Peyer's patch (tissue), 4 donors: Measurements from ENCODE around the gene TTC34. TPM values are rescaled to one million over a fixed set of nuclear protein-coding genes. Genes with fewer than 3 reads are reported as not detected.
A peak's percentile ranks its signal among the peaks of the same experiment; 100 is the strongest.

Experiments
- DNase-seq, 3 donors: peaks; one replicate each; pipeline ENCODE4 v3.0.0-alpha.2; 2017 to 2019
- H3K27ac ChIP-seq, 4 donors: fragments of 200-600 bp; sonication (generic); one replicate each; pipeline ENCODE4 v1.5.1; 2016 to 2019
- H3K27me3 ChIP-seq, 2 donors: fragments of 200-600 bp; sonication (generic); one replicate each; pipeline ENCODE4 v1.5.1; 2019
- H3K36me3 ChIP-seq, 3 donors: fragments of 200-600 bp; sonication (generic); one replicate each; pipeline ENCODE4 v1.5.1; 2016 to 2019
- H3K4me1 ChIP-seq, 4 donors: fragments of 200-600 bp; sonication (generic); one replicate each; pipeline ENCODE4 v1.5.1; 2016 to 2019
- H3K4me3 ChIP-seq, 4 donors: fragments of 200-600 bp; sonication (generic); 1 replicate in 3 of 4; 2 replicates in 1 of 4; pipeline ENCODE4 v1.5.1; 2016 to 2019; ENCODE audit warnings: mild to moderate bottlenecking in 1 of 4
- H3K9me3 ChIP-seq, 4 donors: fragments of 200-600 bp; sonication (generic); one replicate each; pipeline ENCODE4 v1.5.1; 2016 to 2019; ENCODE audit warnings: mild to moderate bottlenecking in 1 of 4
- CTCF ChIP-seq, 6 experiments: fragments of 450-650 bp in 4 of 6; fragments of 200-600 bp in 2 of 6; sonication (generic) in 1 of 6; IDR thresholded peaks; one replicate each; pipeline ENCODE4 v1.5.1; 2017 to 2019; ENCODE audit warnings: antibody characterized with exemption in 6 of 6, mild to moderate bottlenecking in 3 of 6, moderate library complexity in 1 of 6
- POLR2A ChIP-seq, 2 donors: fragments of 450-650 bp; IDR thresholded peaks; one replicate each; pipeline ENCODE4 v1.5.1; 2017; ENCODE audit warnings: antibody characterized with exemption in 2 of 2, mild to moderate bottlenecking in 2 of 2, moderate library complexity in 2 of 2
- total RNA-seq, 4 donors: library from RNA; depleted of rRNA; stranded (reverse); fragments of >200 nt; gene quantifications; one replicate each; pipeline ENCODE4 v1.1.0, GENCODE V29; 2016

TTC34 gene
- total RNA-seq, 4 donors from 2014 or later, result 0.53 to 2.4 (median 1.5) TPM

GRCh38 chr1:2631136-2632050 is 170.1 kb downstream of the TTC34 start:
- H3K4me3 ChIP-seq, result peak overlapping the region in 2 of 4 donors; percentile 13 to 34
- H3K27me3 ChIP-seq, result peaks cover 0 to 24% of the 10 kb centered on the region in 2 donors
- H3K36me3 ChIP-seq, result no peaks in the 10 kb centered on the region
- H3K27ac ChIP-seq, result peak overlapping the region in 3 of 4 donors; percentile 23 to 85 (median 78)
- TF ChIP-seq POLR2A (IDR thresholded peaks at IDR 0.05) (peak; percentile 17 to 46), CTCF (IDR thresholded peaks at IDR 0.05) (peak in 1 of 6 experiments; percentile 26)
- DNase-seq, result peak in 2 of 3 donors; percentile 84 to 85
- H3K4me1 ChIP-seq, result peaks cover 0 to 30% (median 2%) of the 10 kb centered on the region in 4 donors
- H3K9me3 ChIP-seq, result peaks cover 0 to under 1% (median 0%) of the 10 kb centered on the region in 4 donors

GRCh38 chr1:2630498-2631135 is 170.9 kb downstream of the TTC34 start:
- no peaks in the 10 kb centered on the region for H3K36me3 ChIP-seq
- H3K4me1 ChIP-seq, result peaks cover 0 to 30% (median 2%) of the 10 kb centered on the region in 4 donors
- DNase-seq, result no peak
- H3K27ac ChIP-seq, result peak overlapping the region in 2 of 4 donors; percentile 78 to 85
- no peak overlapping the region for H3K4me3 ChIP-seq
- TF ChIP-seq POLR2A (IDR thresholded peaks at IDR 0.05), result no peak
- peaks cover 0 to 24% of the 10 kb centered on the region in 2 donors for H3K27me3 ChIP-seq
- no peaks in the 10 kb centered on the region for H3K9me3 ChIP-seq

- no peak for DNase-seq
- H3K4me3 ChIP-seq, result no peak overlapping the region
- no peak for TF ChIP-seq CTCF (IDR thresholded peaks at IDR 0.05)
- no peak for TF ChIP-seq POLR2A (IDR thresholded peaks at IDR 0.05)
- peaks cover 0 to 30% (median 2%) of the 10 kb centered on the region in 4 donors for H3K4me1 ChIP-seq
- no peaks in the 10 kb centered on the region for H3K36me3 ChIP-seq
- no peak overlapping the region for H3K27ac ChIP-seq
- peaks cover 0 to 24% of the 10 kb centered on the region in 2 donors for H3K27me3 ChIP-seq
- H3K9me3 ChIP-seq, result no peaks in the 10 kb centered on the region
Observed at GRCh38 chr1:2629627-2630497, 171.6 kb downstream of the TTC34 start.

GRCh38 chr1:2628933-2629626 is 172.4 kb downstream of the TTC34 start:
- peaks cover 0 to 30% (median 2%) of the 10 kb centered on the region in 4 donors for H3K4me1 ChIP-seq
- TF ChIP-seq POLR2A (IDR thresholded peaks at IDR 0.05), result no peak
- TF ChIP-seq CTCF (IDR thresholded peaks at IDR 0.05), result no peak
- H3K27ac ChIP-seq, result no peak overlapping the region
- peaks cover 0 to 24% of the 10 kb centered on the region in 2 donors for H3K27me3 ChIP-seq
- DNase-seq, result no peak
- peak overlapping the region in 1 of 4 donors; percentile 10 for H3K4me3 ChIP-seq
- no peaks in the 10 kb centered on the region for H3K36me3 ChIP-seq
- no peaks in the 10 kb centered on the region for H3K9me3 ChIP-seq

- DNase-seq, result peak in 2 of 3 donors; percentile 44 to 47
- H3K4me3 ChIP-seq, result peak overlapping the region in 1 of 4 donors; percentile 10
- peaks cover 0 to 30% (median 2%) of the 10 kb centered on the region in 4 donors for H3K4me1 ChIP-seq
Observed at GRCh38 chr1:2628191-2628932, 173.1 kb downstream of the TTC34 start.

More at GRCh38 chr1:2628191-2628932, 173.1 kb downstream of the TTC34 start:
- no peak overlapping the region for H3K27ac ChIP-seq
- no peaks in the 10 kb centered on the region for H3K36me3 ChIP-seq
- peaks cover 0 to 24% of the 10 kb centered on the region in 2 donors for H3K27me3 ChIP-seq
- H3K9me3 ChIP-seq, result no peaks in the 10 kb centered on the region
- TF ChIP-seq CTCF (IDR thresholded peaks at IDR 0.05) (no peak), POLR2A (IDR thresholded peaks at IDR 0.05) (no peak)
